Measurements from ENCODE around the gene SYNE4. TPM values are rescaled to one million over a fixed set of nuclear protein-coding genes. Genes with fewer than 3 reads are reported as not detected.

Gene SYNE4
- polyA plus RNA-seq, 1 of the 3 experiments (the other 2 are of a cell fraction) = 0.48 TPM

DNA sequence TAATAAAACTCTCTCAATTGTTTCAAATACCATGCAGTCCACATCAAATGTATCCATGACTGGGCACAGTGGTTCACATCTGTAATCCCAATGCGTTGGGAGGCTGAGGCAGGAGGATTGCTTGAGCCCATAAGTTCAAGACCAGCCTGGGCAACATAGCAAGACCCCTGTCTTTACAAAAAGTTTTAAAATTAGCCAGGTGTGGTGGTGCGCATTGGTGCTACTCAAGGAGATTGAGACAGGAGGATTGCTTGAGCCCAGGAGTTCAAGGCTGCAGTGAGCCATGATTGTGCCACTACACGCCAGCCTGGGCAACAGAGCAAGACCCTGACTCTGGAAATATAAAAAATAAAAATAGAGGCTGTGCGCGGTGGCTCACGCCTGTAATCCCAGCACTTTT is 19.1 kb upstream of the SYNE4 start:
- Histone ChIP-seq H3F3A (replicated peaks; ENCODE audit: insufficient read depth) (peaks cover 2% of the 10 kb centered on the region), H3K9me3 (no peaks in the 10 kb centered on the region), H3K27me3 (ENCODE audit: insufficient read depth) (no peaks in the 10 kb centered on the region), H3K4me3 (ENCODE audit: low read depth in 2 of 2, low read length in 1 of 2) (no peak overlapping the region), H3K27ac (ENCODE audit: low read depth in 2 of 2, low read length in 1 of 2) (no peak overlapping the region), H3K9me2 (no peaks in the 10 kb centered on the region), H3K79me2 (ENCODE audit: insufficient read depth) (0 out of 2 replicates have a peak, but pooled peaks cover 5% of the 10 kb centered on the region), H3K9ac (no peak overlapping the region), H3K4me1 (ENCODE audit: control insufficient read depth in 1 of 2, insufficient read depth in 2 of 2, low read depth in 1 of 2, low read length in 1 of 2) (no peaks in the 10 kb centered on the region; a peak in 1 of 4 replicates), H3K4me2 (no peak overlapping the region), H3K36me3 (replicated peaks in 1 of 2; ENCODE audit: control insufficient read depth in 1 of 2, insufficient read depth in 2 of 2, low read length in 1 of 2) (peaks cover 3 to 20% of the 10 kb centered on the region in 2 experiments), H4K20me1 (ENCODE audit: insufficient read depth) (no peaks in the 10 kb centered on the region), H2AFZ (ENCODE audit: low read depth) (no peak overlapping the region)
- TF ChIP-seq YY1 (IDR thresholded peaks at IDR 0.05; ENCODE audit: low read depth) (no peak), EZH2phosphoT487 (IDR thresholded peaks at IDR 0.05; ENCODE audit: borderline replicate concordance, low read depth) (no peak), FOXM1 (IDR thresholded peaks at IDR 0.05; ENCODE audit: low read depth) (no peak), SMC3 (IDR thresholded peaks at IDR 0.05; ENCODE audit: low read depth, low read length) (no peak), GATA2 (CRISPR knock-in tag; IDR thresholded peaks at IDR 0.05) (no peak), TCF12 (IDR thresholded peaks at IDR 0.05) (no peak), USF2 (IDR thresholded peaks at IDR 0.05; ENCODE audit: borderline replicate concordance, low read depth, low read length) (no peak), CHD2 (IDR thresholded peaks at IDR 0.05; ENCODE audit: low read length, partially characterized antibody) (no peak)
- DNase-seq = no peak
- WGBS (ENCODE audit: low lambda C conversion rate) = 93% methylated on average over 6 of the region's 6 CpGs
- POLR2A ChIA-PET = no interaction called here
- CTCF ChIA-PET = interaction anchor here (1.1 kb wide), 1 partner anchor 146 kb away, joined by 3 read pairs; no protein-coding TSS in a partner anchor

GRCh38 chr19:36026091-36026876 is 17.7 kb upstream of the SYNE4 start:
- WGBS (ENCODE audit: low lambda C conversion rate) = 93% methylated on average over 46 of the region's 49 CpGs
- H3K36me3 ChIP-seq (replicated peaks in 1 of 2; ENCODE audit: control insufficient read depth in 1 of 2, insufficient read depth in 2 of 2, low read length in 1 of 2) = peaks cover 3 to 23% of the 10 kb centered on the region in 2 experiments
- CTCF ChIA-PET = no interaction called here

More at GRCh38 chr19:36026091-36026876, 17.7 kb upstream of the SYNE4 start:
- Histone ChIP-seq H3K27ac (ENCODE audit: low read depth in 2 of 2, low read length in 1 of 2) (no peak overlapping the region), H3K4me2 (no peak overlapping the region), H3K4me1 (ENCODE audit: control insufficient read depth in 1 of 2, insufficient read depth in 2 of 2, low read depth in 1 of 2, low read length in 1 of 2) (no peaks in the 10 kb centered on the region; a peak in 1 of 4 replicates), H3K79me2 (ENCODE audit: insufficient read depth) (0 out of 2 replicates have a peak, but pooled peaks cover 3% of the 10 kb centered on the region), H3K9me2 (no peaks in the 10 kb centered on the region), H4K20me1 (ENCODE audit: insufficient read depth) (no peaks in the 10 kb centered on the region), H3F3A (replicated peaks; ENCODE audit: insufficient read depth) (no peaks in the 10 kb centered on the region), H3K9ac (no peak overlapping the region), H2AFZ (ENCODE audit: low read depth) (no peak overlapping the region), H3K9me3 (no peaks in the 10 kb centered on the region), H3K4me3 (ENCODE audit: low read depth in 2 of 2, low read length in 1 of 2) (no peak overlapping the region), H3K27me3 (ENCODE audit: insufficient read depth) (no peaks in the 10 kb centered on the region)
- no peak for DNase-seq
- TF ChIP-seq, protein P1, sequence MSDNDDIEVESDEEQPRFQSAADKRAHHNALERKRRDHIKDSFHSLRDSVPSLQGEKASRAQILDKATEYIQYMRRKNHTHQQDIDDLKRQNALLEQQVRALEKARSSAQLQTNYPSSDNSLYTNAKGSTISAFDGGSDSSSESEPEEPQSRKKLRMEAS (IDR thresholded peaks at IDR 0.05; ENCODE audit: low read depth) = no peak
- no peak for TF ChIP-seq RXRA (IDR thresholded peaks at IDR 0.05; ENCODE audit: borderline replicate concordance, low read depth)
- TF ChIP-seq USF1 (IDR thresholded peaks at IDR 0.05; ENCODE audit: borderline replicate concordance, low read depth) = no peak
- no peak for TF ChIP-seq EZH2phosphoT487 (IDR thresholded peaks at IDR 0.05; ENCODE audit: borderline replicate concordance, low read depth)
- TF ChIP-seq NFIC (IDR thresholded peaks at IDR 0.05; ENCODE audit: borderline replicate concordance) = no peak
- TF ChIP-seq FOSL2 (IDR thresholded peaks at IDR 0.05; ENCODE audit: borderline replicate concordance, low read depth) = no peak
- TF ChIP-seq, protein P2, sequence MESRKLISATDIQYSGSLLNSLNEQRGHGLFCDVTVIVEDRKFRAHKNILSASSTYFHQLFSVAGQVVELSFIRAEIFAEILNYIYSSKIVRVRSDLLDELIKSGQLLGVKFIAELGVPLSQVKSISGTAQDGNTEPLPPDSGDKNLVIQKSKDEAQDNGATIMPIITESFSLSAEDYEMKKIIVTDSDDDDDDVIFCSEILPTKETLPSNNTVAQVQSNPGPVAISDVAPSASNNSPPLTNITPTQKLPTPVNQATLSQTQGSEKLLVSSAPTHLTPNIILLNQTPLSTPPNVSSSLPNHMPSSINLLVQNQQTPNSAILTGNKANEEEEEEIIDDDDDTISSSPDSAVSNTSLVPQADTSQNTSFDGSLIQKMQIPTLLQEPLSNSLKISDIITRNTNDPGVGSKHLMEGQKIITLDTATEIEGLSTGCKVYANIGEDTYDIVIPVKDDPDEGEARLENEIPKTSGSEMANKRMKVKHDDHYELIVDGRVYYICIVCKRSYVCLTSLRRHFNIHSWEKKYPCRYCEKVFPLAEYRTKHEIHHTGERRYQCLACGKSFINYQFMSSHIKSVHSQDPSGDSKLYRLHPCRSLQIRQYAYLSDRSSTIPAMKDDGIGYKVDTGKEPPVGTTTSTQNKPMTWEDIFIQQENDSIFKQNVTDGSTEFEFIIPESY (IDR thresholded peaks at IDR 0.05; ENCODE audit: borderline replicate concordance, low read depth) = no peak
- no peak for TF ChIP-seq TEAD4 (IDR thresholded peaks at IDR 0.05; ENCODE audit: borderline replicate concordance, insufficient read depth)
- TF ChIP-seq GABPA (IDR thresholded peaks at IDR 0.05; ENCODE audit: low read depth) = no peak
- no peak for TF ChIP-seq RAD21 (IDR thresholded peaks at IDR 0.05; ENCODE audit: low read length)
- TF ChIP-seq GATA2 (CRISPR knock-in tag; IDR thresholded peaks at IDR 0.05) = no peak
- TF ChIP-seq ELF1 (IDR thresholded peaks at IDR 0.05) = no peak
- POLR2A ChIA-PET = no interaction called here
